IMR-90 (cell line): ENCODE results near the gene CNTNAP3B.
"Not testable (repeated sequence)": the region's sequence is repeated elsewhere in the genome, so short reads cannot be mapped to it uniquely, and the experiment has no call there.

Source experiments
- BHLHE40 ChIP-seq: fragments of 150-350 bp; IDR thresholded peaks from 2 replicates; pipeline ENCODE4 v1.6.1; 2016; ENCODE audit warnings: mild to moderate bottlenecking, low read depth, low read length
- CEBPB ChIP-seq: IDR thresholded peaks from 2 replicates; pipeline ENCODE4 v1.6.1; 2012; ENCODE audit warnings: low read depth, low read length, improper control_type of control experiment
- CHD1 ChIP-seq: IDR thresholded peaks from 2 replicates; pipeline ENCODE4 v1.6.1; 2012; ENCODE audit warnings: low read depth, low read length, improper control_type of control experiment
- CTCF ChIP-seq: conservative IDR thresholded peaks from 2 replicates; pipeline ENCODE4 v1.5.1; 2012; ENCODE audit warnings: mild to moderate bottlenecking, low read depth, low read length, improper control_type of control experiment
- MAFK ChIP-seq: IDR thresholded peaks from 2 replicates; pipeline ENCODE4 v1.6.1; 2012; ENCODE audit warnings: low read depth, low read length, improper control_type of control experiment
- MXI1 ChIP-seq: IDR thresholded peaks from 2 replicates; pipeline ENCODE4 v1.6.1; 2012; ENCODE audit warnings: low read depth, mild to moderate bottlenecking, low read length, moderate library complexity, borderline replicate concordance
- POLR2A ChIP-seq: IDR thresholded peaks from 2 replicates; pipeline ENCODE4 v1.6.1; 2012; ENCODE audit warnings: mild to moderate bottlenecking, low read depth, low read length
- RAD21 ChIP-seq: IDR thresholded peaks from 2 replicates; pipeline ENCODE4 v1.6.1; 2012; ENCODE audit warnings: low read length, improper control_type of control experiment
- RCOR1 ChIP-seq: IDR thresholded peaks from 2 replicates; pipeline ENCODE4 v1.6.1; 2012; ENCODE audit warnings: mild to moderate bottlenecking, low read length, improper control_type of control experiment; ENCODE audit not compliant: insufficient replicate concordance
- RFX5 ChIP-seq: IDR thresholded peaks from 2 replicates; pipeline ENCODE4 v1.8.0; 2012; ENCODE audit warnings: low read depth, mild to moderate bottlenecking, low read length, moderate library complexity
- USF2 ChIP-seq: fragments of 150-350 bp; IDR thresholded peaks from 2 replicates; pipeline ENCODE4 v1.6.1; 2017; ENCODE audit warnings: mild to moderate bottlenecking, antibody characterized with exemption, low read length, low read depth

DNA sequence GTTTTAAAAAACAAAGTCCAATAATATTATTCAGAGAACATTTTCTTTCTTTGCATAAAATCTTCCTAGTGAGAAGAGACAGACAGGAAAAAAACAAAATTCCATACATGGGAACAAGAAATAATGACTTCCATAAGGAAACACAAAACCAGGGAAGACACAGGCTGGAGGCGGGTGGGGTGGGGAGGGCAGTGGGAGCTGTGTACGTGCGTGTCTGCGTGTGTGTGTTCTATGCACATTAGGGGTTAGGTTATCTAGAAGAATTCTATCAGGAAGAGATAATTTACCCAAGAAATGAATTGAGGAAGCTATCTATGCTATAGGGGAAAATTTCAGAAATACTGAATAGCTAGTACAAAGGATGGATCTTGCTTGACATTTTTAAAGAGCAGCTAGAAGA is 58.2 kb downstream of the CNTNAP3B start:
- not testable (repeated sequence) for TF ChIP-seq POLR2A, CTCF, CHD1, BHLHE40, CEBPB, RAD21, USF2, MXI1, RFX5, MAFK, RCOR1
